Activated CD4-positive, alpha-beta T cell treated with anti-CD3 and anti-CD28 coated beads for 1 hour (primary cell): ENCODE measurements around the gene STMN3.
"Not testable (repeated sequence)": the region's sequence is repeated elsewhere in the genome, so short reads cannot be mapped to it uniquely, and the experiment has no call there.

ENCODE experiments used
- DNase-seq: peaks from one replicate; pipeline ENCODE4 v3.0.0-alpha.2; 2020

The STMN3 gene

GRCh38 chr20:63653974-63654668 lies 897 bp upstream of the STMN3 start:
- DNase-seq: no peak

- peak; percentile 37 for DNase-seq
Observed at GRCh38 chr20:63652192-63652980, 838 bp downstream of the STMN3 start.

GRCh38 chr20:63651942-63652191 lies 1.4 kb downstream of the STMN3 start:
- no peak for DNase-seq

DNA sequence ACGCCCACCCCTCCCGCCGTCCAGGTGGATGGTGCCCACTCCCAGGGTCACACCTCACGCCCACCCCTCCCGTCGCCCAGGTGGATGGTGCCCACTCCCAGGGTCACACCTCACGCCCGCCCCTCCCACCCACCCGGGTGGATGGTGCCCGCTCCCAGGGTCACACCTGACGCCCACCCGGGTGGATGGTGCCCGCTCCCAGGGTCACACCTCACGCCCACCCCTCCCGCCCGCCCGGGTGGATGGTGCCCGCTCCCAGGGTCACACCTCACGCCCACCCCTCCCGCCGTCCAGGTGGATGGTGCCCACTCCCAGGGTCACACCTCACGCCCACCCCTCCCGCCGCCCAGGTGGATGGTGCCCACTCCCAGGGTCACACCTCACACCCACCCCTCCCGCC lies 2.7 kb downstream of the STMN3 start:
- not testable (repeated sequence) for DNase-seq

DNA sequence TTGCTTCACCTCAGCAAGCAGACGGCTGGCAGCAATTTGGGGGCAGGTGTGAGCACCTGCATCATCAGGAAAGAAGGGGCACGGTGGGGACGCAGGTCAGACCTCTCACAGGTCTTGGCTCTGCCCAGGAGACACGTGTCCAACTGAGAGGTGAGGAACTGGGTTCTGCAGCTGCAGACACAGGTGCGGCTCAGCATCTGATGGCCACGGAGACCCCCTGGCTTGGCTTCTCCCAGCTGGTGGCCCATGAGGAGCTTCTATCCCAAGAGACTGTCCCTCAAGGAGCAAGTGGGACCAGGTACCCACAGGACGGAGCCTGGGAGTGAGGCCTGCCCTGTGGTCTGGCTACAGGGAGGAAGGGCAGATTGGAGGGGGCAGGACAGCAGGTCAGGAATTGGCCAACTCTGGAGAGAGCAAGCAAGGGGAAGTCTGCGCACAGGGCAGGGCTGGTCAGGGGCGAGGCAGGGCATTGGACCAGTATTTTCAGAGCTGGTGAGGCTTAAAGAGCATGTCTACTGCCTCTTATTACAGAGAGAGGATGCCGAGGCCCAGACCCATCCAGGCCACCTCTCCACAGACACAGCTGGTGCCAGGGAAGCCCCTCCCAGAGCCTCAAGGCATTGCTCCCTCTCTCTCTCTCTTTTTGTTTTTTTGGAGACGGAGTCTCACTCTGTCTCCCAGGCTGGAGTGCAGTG lies 4.2 kb downstream of the STMN3 start:
- DNase-seq: no peak

GRCh38 chr20:63648190-63648589 lies 5.0 kb downstream of the STMN3 start:
- DNase-seq: no peak

DNA sequence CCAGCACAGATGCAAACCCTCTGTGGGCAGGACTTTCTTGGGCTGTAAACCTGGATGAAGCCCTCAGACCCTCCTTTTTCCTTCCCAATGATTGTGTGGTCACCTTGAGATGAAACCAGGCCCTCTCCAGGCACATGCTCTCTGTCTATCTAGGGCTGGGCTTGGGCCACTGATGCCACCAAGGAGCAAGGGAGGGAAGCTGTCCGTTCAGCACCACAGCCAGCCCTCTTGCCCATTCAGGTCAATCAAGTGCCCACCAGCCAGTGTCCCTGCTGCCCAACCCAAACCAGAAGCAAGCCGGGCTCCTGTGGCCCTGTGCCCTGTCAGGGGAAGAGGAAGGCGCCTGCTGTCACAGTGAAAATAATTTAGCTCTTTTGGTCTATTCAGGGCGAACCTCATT lies 8.0 kb downstream of the STMN3 start:
- DNase-seq: no peak

GRCh38 chr20:63643946-63644345 lies 9.3 kb downstream of the STMN3 start:
- DNase-seq: no peak

- DNase-seq: no peak
Observed at GRCh38 chr20:63643499-63643898, 9.7 kb downstream of the STMN3 start.

DNA sequence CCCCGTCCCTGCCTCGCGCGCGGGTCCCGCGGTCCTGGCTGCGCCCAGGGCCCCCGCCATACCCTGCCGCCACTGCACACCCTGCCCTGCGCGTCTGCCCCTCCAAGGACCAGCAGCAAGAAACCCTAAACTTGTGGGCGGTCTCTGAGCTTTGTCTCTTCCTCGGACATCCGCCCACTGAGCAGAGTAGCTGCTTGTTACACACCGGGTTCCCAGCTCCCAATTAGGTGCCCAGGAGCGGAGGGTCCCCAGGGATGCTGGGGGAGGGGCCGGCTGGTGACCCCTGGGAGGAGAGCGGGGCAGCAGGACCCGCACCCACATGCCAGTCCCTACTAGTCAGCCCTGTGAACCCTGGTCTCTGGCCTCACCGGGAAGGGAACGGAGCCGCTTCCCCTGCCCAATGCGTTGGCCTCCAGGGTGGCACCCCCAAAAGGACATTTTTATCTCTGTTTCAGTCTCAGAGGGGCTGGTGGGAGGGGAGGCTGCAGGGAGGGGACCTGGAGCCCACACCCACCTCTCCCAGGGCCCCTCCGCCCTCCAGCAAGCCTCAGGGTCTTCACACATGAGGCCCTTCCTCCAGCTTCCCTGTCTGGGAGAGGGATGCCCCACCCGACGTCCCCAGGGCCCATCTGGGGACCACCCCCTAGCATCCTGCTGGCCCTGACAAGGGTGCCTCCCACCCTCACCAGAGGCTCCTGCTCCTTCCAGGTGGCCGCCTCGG lies 10.5 kb downstream of the STMN3 start:
- DNase-seq: no peak

- peak; percentile 96 for DNase-seq
Observed at GRCh38 chr20:63641792-63642523, 11.3 kb downstream of the STMN3 start.

DNA sequence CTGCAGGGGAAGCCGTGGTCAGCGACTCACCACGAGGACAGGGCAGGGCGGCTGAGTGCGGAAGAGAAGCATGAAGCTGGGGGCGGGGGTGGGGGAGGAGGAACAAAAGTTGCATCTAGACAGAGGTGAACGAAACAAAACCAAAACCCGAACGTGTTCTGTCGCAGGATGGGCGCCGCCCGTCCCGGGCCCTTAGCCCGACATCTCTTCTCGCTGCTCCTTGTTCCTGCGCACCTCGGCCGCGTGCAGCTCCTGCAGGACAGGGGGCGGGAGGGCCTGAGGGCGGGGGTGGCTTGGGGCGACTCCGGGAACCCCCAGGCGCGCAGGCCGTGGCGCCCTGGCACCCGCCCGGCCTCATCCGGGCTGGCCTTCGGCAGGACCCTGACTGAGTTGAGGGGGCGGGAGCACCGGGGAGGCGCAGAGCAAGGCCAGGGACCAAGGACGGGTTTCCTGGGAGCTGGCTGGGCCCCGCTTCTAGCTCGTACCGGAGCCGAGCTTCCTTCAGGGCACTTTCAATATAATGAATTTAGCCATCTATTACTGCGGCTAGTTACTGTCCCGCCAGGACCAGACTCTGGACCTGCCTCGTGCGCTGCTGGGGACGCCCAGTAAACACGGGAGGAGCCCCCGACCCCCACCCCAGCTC lies 12.0 kb downstream of the STMN3 start:
- peak; percentile 31 for DNase-seq

DNA sequence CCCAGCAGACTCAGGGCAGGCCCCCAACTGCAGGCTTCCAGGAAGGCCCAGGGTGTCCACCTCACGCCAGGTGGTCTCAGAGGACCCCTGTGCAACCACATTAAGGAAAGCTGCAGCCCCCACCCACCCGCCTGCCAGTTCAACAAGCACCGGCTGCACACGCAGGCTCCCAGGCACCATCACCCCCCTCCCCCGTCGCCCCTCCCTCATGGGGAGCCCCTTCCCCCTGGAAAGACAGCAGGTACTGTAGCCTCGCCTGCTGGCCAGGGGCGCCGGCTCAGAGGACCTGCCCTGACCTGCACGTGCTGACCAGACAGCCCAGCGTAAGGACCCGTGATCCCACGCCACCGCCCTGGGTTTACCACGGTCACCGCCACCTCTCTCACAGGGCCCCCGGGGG lies 12.5 kb downstream of the STMN3 start:
- DNase-seq: not testable (repeated sequence)

DNA sequence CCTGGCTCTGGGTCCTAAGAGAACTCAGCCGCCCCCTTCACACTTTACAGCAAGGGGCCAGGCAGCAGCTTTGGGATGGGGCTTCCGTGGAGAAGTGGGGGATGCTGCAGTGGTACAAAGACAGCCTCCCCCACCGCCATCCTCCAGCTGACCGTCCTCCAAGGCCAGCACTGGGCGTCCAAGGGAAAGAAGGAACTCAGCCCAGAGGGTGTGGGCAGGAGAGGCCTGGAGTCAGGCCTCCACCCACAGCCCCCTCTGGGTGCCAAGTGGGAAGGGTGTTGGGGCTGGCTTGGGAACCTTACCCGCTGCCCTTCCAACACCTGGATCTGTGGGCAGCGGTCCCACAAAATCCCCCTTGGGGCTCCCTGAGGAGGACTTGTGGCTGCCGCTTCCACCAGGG lies 13.1 kb downstream of the STMN3 start:
- DNase-seq: no peak

- peak; percentile 60 for DNase-seq
Observed at GRCh38 chr20:63639093-63639975, 13.9 kb downstream of the STMN3 start.

- no peak for DNase-seq
Observed at GRCh38 chr20:63636752-63637628, 16.2 kb downstream of the STMN3 start.

DNA sequence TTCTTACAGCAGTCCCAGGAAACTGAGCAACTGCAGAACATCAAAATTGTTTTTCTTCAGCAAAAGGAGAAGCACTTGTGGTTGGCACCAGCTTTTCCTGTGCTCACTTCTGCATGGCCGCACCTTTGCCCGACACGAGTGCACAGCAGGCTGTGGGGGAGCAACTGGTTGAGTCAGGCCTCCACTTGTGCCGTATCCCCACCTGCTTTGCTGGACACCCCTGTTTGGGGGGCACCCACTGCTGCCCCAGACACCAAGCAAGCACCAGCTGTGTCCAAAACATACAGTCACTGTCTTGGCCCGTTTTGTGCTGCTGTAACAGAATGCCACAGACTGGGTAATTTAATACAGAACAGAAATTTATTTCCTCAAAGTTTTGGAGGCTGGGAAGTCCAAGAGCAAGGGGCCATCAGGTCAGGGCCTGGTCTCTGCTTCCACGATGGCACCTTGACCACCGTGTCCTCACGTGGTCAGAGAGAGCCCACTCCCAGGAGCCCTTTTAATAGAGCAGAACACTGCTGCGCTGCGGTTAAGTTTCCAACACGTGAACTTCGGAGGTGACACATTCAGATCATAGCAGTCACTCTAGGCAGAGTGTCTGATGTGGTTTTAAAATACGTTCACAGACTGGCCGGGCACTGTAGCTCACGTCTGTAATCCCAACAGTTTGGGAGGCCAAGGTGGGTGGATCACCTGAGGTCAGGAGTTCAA lies 17.6 kb downstream of the STMN3 start:
- peak; percentile 66 for DNase-seq

- DNase-seq: no peak
Observed at GRCh38 chr20:63633732-63634131, 19.5 kb downstream of the STMN3 start.

DNA sequence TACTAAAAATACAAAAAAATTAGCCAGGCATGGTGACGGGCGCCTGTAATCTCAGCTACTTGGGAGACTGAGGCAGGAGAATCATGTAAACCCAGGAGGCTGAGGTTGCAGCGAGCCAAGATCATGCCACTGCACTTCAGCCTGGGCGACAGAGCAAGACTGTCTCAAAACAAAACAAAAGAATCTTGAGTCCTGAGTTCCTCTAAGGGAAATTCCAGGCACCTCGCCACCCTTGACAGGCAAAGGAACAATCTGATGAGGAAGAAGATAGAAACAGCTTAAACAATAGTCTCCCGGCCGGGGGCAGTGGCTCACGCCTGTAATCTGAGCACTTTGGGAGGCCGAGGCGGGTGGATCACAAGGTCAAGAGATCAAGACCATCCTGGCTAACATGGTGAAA lies 21.8 kb downstream of the STMN3 start:
- not testable (repeated sequence) for DNase-seq
